Measurements from ENCODE around the gene FZR1.

FZR1 gene

DNA sequence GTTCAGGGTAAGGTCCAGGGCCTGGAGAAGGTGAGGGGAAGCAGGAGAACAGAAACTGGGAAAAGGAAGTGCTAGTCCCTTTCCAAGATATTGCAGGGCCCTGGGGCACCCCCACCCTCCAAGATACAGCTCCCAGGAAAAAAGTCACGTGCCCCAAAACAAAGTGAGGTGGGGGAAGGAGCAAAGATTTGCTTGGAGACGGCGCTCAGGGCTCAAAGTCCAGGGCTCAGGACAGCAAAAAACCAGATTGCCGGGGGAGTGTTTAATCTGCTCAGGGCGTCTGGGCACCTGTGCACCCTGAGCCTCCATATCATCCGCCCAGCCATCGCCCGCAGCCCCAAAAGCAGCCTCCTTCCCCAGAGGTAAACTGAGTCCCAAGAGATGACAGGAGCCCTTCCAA is 32.1 kb upstream of the FZR1 start:
- no peak for DNase-seq (ENCODE audit: low read depth)

DNA sequence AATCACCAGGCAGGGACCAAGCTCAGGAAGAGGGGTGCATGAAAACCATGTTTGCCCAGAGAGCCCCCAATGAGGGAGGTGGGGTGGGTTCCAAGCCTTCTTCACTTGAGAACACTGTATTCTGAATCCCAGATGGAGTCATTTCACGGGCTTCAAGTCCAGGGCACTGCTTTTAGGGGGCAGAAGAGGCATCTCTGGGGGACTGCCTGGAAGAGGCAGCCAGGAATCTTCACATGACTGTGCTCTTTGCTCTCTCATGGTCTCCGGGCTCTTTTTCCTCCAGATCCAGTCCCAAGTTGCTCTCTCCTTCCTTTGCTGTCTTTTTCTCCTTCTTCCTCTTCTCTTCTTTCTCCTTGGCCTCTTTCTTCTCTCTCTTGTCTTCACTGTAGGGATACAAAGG is 31.5 kb upstream of the FZR1 start:
- no peak for DNase-seq (ENCODE audit: low read depth)

DNA sequence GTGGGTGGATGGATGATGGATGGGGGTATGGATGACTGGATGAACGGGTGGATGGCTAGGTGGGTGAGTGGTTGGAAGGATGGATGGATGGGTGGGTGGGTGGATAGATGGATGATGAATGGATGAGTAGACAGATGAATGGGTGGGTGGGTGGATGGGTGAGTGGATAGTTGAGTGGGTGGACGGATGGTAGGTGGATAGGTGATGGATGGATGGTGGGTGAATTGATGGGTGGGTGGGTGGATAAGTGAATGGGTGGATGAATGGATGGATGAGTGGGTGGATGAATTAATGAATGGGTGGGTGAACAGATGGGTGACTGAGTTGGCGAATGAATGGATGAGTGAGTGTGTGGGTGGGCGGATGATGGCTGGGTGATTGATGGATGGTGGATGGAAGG is 30.7 kb upstream of the FZR1 start:
- DNase-seq (ENCODE audit: low read depth): no peak

DNA sequence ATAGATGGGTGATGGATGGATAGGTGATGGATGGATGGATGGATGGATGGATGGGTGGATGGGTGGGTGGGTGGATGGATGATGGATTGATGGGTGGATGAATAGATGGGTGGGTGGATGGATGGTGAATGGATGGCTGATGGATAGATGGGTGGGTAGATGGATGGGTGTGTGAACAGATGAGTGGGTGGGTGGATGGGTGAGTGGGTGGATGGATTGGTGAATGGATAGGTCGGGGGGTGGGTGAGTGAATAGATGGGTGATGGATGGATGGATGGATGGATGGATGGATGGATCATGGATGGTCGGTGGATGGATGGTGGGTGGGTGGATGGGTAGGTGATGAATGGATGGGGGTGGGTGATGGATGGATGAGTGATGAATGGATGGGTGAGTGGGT is 29.3 kb upstream of the FZR1 start:
- no peak for DNase-seq (ENCODE audit: low read depth)

DNA sequence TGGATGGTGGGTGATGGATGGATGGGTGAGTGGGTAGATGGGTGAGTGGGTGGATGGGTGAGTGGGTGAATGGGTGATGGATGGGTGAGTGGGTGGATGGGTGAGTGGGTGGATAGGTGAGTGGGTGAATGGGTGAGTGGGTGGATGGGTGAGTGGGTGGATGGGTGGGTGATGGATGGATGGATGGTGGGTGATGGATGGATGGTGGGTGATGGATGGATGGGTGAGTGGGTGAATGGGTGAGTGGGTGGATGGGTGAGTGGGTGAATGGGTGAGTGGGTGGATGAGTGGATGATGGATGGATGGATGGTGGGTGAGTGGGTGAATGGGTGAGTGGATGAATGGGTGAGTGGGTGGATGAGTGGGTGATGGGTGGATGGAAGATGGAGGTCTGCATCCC is 28.6 kb upstream of the FZR1 start:
- no peak for DNase-seq (ENCODE audit: low read depth)

DNA sequence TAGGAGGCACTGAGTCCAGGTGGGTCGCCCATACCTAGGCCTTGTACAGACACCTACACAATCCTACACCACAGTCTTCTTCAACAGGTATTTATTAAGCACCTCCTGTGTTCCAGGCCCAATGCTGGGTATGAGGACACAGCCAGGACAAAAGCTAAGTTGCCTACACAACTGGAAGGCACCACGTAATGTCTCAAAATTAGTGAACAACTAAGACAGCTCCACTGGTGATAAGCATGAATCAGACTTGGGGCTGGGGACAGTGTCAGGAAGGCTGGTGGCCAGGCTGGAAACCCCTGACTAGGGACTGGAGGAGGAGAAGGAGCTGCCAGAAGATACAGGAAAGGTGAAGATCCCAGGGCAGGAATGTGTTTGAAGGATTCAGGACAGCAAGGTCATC is 28.2 kb upstream of the FZR1 start:
- DNase-seq (ENCODE audit: low read depth): no peak

DNA sequence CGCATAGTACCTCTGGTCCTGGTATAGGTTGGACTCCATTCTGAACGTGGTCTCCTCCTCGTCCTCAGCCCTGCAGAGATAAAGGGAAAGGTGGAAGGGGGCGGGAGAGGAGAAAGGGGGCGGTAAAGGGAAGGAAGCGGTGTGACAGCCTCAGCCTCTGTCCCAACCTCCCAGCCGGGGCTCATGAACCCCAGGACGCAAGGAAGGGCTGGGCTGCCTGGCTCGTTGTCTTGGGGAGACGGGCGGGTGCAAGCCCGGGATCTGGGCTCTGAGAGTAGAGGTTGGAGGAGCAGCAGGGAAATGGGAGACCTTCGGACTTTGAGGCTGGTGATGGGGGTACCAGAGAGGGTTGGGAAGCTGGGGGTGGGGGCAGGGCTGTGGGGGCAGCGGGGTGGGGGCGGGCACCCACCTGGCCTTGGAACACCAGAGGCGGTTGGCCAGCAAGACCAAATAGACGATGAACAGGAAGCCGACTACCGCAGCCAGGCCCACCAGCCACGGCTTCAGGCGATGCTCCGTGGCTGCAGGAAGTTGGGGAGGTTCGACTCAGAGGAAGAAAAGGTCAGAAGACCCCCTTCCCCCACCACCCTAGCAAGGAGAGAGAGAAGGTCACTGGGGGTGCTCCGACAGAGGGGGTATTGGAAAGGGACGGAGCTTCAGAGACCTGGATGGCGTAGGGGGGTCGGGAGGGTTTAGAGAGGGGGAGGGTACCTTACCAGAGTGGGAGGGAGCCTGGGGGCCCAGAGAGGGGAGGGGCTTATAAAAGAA is 27.5 kb upstream of the FZR1 start:
- DNase-seq (ENCODE audit: low read depth): no peak

DNA sequence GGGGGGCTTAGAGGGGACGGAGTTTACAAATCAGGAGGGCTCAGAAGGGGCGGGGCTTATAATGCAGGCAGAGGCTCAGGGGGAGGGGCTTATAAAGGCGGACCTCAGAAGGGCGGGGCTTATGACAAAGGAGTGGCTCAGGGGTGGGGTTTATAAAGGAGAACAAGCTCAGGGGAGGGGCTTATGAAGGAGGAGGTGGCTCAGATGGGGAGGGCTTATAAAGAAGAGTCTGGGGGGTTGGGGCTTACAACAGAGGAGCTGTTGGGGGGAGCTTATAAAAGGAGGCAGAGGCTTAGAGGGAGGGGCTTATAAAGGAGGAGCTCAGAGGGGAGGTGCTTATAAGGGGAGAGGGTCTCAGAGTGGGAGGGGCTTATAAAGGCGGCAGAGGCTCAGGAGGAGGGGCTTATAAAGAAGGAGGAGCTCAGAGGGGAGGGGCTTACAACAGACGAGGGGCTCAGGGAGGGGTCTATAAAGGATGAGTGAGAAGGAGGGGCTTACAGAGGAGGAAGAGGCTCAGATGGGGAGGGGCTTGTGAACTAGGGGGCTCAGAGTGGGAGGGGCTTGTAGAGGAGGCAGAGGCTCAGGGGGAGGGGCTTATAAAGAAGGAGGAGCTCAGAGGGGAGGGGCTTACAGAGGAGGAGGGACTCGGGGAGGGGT is 26.8 kb upstream of the FZR1 start:
- no peak for DNase-seq (ENCODE audit: low read depth)

DNA sequence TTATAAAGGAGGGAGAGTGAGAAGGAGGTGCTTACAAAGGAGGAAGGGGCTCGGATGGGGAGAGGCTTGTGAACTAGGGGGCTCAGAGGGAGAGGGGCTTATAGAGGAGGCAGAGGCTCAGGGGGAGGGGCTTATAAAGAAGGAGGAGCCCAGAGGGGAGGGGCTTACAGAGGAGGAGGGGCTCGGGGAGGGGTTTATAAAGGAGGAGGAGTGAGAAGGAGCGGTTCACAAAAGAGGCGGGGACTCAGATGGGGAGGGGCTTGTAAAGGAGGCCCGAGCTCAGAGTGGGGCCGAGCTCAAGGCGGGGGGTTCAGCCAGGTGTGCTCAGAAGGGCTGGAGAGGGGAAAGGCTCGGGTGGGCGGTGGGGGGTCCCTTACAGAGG is 26.3 kb upstream of the FZR1 start:
- no peak for DNase-seq (ENCODE audit: low read depth)

DNA sequence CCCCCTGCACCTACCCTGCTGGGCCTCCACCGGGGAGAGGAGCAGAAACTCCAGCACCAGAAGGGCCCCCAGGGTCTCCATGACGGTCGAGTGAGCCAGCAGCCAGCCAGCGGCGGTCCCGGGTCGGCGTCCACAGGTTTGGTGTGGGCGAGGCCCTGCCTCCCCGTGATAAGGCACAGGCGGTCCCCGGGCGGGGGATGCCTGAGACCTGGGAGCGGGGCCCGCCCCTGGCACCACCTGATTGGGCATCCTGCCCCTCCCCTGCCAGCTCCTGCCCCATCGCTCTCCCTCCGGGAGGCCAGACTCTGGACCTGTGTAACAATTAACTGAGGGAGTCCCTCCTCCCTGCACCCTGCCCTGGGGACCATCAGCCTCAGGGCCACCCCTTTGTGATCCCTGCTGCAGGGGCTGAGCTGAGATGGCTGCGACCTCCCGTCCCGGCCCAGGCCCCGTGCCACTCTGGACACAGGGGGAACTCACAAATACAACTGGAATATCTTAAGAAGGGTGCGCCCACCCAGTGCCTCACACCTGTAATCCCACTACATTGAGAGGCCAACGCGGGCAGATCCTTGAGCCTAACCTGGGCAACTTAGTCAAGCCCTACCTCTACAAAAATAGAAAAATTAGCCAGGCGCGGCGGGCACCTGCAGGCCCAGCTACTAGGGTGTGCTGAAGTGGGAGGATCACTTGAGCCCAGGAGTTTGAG is 25.6 kb upstream of the FZR1 start, which contains the start of gene SMIM24:
SMIM24 (minus strand) TSS at position 143 of the 709 bp plus-strand sequence; CDS start at position 81, 62 bp downstream.
- no peak for DNase-seq (ENCODE audit: low read depth)

DNA sequence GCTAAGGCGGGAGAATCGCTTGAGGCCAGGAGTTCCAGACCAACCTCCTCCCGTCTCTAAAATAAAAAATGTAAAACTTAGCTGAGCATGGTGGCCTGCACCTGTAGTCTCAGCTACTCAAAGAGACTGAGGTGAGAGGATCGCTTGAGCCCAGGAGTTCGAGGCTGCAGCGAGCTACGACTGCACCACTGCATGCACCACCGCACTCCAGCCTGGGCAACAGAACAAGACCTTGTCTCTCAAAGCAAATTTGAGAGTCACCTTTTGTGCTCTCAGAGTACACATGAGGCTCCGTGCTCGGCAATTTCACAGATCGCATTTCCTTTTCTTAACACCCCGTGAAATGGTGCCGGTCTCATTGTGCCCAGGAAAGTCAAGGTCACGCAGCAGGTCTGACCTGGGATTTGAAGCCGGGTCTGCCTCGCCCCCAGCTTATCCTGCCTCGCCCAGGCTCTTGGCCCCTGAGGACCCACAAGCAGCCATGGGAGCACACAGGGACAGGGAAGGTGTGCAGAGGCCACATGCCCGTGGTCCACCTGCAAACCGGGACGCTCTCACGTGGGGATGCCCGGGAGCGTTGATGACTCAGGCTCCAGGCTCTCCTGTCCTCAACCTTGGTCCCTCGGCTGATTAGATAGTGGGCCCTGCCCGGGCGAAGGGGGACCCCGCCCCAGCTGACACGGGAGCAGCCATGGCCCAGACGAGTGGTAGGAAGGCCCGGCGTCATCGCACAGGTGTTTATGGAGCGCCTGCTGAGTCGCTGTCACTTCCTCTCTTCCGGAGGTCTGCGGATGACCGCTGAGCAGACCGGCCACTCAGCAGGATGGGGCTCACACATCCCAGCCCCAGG is 24.6 kb upstream of the FZR1 start:
- no peak for DNase-seq (ENCODE audit: low read depth)

DNA sequence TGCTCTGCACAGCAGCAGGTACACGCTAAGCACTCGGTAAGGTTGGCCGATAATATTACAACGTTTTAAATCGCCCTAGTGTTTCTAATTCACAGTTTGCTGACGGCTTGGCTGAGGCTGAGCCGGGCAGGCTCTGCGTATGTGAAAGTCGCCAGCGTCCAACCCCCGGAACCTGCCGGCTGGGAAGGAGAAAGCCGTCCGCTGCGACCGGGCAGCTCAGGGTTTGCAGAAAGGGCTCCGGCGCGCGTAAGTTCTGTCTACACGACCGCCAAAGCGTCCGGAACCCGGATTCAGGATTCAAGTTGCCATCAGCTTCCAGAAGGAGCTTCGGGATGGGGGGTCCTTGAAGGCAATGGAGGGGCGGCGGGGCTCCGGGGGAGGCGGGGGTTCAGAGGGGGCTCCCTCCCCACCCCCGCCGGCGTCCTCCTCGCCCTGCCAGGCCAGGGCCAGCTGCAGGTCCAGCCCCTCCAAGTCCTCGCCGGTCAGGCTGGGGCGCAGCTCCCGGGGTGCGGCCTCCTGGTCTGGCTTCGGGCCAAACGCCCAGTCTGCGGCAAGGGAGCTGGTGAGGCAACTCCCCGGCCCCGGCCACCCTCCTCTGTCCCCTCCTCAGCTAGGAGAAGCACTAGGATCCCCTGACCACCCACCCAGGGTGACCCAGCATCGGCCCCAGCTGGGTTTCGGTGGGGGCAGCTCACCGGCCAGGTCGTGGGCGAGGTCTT is 23.4 kb upstream of the FZR1 start:
- no peak for DNase-seq (ENCODE audit: low read depth)

DNA sequence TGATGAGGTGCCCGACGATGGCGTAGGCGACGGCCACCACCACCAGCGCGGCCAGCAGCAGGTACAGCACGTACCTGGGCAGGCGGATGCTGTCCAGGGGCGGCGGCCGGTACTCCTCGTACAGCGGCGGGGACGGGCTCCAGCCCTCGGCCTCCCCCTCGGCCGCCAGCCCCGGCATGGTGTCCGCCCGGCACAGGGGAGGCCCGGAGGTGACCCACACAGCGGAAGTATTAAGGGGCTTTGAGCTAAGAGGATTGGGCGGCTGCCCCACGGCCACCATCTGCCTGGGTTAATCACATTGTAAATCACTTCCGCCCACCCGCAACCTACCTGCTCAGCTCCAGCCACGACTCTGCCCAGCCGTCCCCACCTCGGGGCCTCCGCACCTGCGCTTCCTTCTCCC is 22.9 kb upstream of the FZR1 start, which contains the start of gene SMIM44:
SMIM44 (minus strand) TSS at position 216 of the 403 bp plus-strand sequence; CDS start at position 178, 38 bp downstream.
- DNase-seq (ENCODE audit: low read depth): no peak

DNA sequence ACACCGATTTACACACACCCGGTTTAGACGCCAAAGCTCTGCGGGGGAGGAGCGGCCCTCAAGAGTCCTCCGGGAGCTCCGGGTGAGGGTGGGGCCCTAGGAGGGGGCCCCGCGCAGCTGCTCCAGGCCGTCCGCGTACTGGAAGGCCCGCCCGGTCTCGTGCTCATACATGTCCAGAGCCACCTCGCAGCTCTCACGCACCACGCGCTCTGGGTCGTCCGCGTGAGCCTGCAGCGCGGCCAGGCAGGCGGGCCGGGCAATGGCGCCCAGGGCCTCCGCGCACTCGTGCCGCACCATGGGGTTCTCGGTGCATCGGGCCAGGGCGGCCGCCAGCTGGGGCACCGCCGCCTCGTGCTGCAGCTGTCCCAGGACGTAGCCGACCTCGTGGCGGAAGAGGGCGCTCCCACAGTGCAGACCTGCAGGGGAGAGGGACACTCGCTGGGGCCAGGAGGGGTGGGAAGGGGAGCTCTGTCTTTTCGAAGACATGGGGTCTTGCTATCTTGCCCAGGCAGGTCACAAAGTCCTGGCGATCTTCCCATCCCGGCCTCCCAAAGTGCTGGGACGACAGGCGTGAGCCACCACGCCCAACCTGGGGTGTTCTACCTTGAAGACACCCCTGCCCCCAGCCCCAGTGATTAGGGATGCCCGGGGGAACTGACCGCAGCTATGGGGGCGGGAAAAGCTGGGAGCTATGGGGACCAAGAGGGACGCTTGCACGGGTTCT is 14.6 kb upstream of the FZR1 start:
- no peak for DNase-seq (ENCODE audit: low read depth)

DNA sequence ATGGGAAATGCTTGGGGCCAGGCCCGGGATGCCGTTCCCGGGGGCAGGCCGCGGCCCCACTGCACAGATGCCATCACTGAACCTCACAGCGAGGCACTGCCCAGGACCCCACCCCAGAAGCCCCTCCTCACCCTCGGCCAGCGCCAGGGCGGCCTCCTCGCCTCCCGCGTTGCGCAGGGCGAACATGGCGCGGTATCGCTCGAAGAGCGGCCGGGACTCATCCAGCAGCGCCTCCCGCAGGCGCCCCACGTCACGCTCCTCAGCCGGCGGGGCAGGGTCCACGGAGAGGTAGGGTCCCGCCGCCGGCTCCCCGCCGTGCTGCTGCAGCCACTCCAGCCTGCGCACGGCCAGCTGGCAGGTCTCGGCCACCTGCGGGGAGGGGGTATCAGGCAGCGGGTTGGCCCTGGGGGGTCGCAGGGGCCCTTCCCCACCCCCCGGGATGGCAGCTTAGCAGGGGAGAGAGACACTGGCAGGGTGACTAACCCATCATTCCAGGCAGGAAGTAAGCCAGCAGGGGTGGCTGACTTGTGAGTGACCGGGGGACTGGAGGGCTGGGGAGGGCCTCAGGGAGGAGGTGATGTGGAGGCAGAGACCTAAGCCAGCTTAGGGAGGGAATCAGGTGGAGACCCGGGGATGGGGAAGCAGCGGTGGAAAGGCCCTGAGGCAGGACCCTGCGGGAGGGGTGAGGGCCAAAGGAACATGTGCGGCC is 13.8 kb upstream of the FZR1 start:
- no peak for DNase-seq (ENCODE audit: low read depth)

DNA sequence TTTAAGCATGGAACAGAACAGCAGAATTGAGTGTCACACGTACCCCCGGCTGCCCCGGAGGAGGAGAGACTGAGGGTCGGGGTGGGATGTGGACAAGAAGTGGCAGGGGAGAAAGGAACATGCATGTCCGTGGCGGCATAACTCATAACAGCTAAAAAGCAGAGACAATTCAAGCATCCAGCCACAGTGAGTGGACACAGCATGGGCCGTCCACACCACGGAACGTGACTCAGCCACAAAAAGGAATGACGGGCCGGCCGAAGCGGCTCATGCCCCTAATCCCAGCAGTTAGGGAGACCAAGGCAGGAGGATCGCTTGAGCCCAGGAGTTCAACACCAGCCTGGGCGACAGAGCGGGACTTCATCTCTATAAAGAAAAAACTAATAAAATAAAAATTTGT is 13.2 kb upstream of the FZR1 start:
- no peak for DNase-seq (ENCODE audit: low read depth)

DNA sequence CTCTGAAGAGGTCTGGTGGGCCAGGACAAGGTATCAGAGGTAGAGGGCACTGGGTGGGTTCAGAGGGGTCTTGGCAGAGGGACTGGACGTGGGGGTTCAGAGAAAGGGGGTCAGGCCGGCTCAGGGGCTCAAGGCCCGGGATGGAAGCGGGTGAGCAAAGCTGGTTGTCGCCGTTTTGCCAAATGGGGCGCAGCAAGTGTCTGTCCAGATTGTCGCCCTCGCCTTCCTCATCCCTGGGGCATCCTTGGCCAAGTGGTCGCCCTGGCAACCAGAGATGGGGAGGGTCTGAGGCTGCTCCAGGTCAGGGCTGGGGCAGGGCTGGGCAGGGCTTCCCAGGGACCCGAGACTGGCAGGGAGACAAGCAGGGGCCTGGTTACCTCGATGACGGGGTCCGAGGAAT is 12.5 kb upstream of the FZR1 start:
- DNase-seq (ENCODE audit: low read depth): no peak

DNA sequence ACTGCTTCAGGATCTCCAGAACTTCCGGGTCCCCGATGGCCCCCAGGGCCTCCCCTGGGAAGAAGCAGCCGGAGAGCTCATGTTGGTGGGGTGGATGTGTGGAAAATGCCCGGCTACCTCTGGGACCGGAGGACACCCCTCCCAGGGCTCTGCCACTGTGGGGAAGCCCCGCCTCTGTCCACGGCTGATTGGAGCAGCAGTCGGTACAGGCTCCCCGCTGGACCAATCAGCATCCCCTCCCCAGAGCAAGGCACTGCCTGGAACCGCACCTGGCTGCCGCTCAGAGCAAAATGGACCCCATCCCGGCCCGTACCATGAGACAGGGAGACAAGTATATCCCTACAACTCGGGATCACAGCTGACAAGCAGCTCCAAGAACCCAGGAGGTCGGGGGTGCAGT is 12.1 kb upstream of the FZR1 start:
- DNase-seq (ENCODE audit: low read depth): no peak

DNA sequence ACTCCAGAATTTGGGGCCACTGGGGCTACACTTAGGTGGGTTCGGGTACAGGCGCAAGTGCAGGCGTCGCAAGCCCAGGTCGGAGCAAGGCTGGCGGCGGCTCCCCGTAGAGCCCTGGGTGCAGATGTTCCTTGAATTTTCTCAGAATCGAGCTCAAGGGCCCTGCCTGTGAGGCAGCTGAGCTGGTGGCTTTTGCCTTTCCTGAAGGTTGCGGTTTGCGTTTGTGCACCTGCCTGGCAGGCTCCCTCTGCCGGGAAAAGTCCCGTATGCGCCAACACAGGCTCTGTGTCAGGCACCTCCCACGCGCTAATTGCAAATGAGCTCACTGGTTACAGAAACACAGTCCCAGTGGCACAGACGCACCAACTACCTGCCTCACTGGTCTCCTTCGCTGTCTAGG is 11.6 kb upstream of the FZR1 start:
- no peak for DNase-seq (ENCODE audit: low read depth)
